ENCODE data around the gene FADS6. TPM values are rescaled to one million over a fixed set of nuclear protein-coding genes. Genes with fewer than 3 reads are reported as not detected.

Gene FADS6
- polyA plus RNA-seq, 1 of the 3 experiments (the other 2 are of a cell fraction) = not detected

GRCh38 chr17:74936470-74936799 lies 43.0 kb upstream of the FADS6 start (continued):
- TF ChIP-seq FOXM1 (IDR thresholded peaks at IDR 0.05; ENCODE audit: low read depth) = no peak

DNA sequence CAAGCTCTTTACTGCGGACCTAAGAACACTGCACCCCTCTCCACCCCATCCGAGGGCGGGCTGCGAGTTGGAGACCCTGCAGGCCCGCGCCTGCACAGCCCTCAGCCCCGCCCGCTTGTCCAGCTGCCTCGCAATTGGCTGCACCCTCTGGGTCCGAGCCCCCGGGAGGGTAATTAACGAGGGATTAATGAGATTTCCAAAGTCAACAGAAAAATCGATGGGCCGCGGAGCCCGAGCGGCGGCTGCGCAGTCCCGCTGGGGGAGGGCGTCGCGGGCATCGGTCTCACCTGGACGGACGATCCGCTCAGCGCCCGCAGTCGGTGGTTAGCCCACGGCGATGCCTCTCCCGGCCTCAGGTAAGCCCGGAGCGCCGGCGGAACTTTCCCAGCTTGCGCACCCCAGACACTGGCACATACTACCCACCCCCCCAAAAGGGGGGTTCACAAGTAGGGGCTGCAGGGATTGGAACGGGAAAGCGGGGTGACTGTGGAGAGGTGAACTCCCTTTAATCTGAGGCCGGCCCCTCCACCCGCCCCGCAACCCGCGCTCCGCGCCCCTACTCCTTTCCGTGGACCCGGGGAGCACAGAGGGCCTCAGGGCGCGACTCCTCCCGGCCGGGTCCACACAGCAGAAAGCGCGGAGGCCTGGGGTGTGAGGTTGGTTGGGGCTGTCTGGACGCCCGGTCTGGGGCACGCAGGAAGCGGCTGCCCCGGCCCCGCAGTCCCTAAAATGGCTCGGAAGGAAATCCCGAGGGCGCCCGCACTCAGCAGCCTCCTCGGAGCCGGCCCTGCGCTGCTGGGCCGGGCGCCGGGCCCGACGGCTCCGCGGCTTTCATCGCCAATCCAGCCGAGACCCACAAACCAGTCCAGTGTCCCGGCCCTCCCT lies 42.4 kb upstream of the FADS6 start, which contains the start of gene OTOP3:
OTOP3 (plus strand) TSS at position 314 of the 885 bp plus-strand sequence; CDS start at position 338, 24 bp downstream.
- no peaks in the 10 kb centered on the region for H3K9me3 ChIP-seq
- H3K4me2 ChIP-seq = no peak within 1 kb of the TSS
- peaks cover 76% of the 10 kb centered on the region for H3K27me3 ChIP-seq (ENCODE audit: insufficient read depth)
- H2AFZ ChIP-seq (ENCODE audit: low read depth) = no peak within 1 kb of the TSS
- H3K4me1 ChIP-seq (ENCODE audit: control insufficient read depth in 1 of 2, insufficient read depth in 2 of 2, low read depth in 1 of 2, low read length in 1 of 2) = no peaks in the 10 kb centered on the region; a peak in 1 of 4 replicates
- H3K79me2 ChIP-seq (ENCODE audit: insufficient read depth) = no peaks in the 10 kb centered on the region
- 22% methylated on average over 30 of the region's 78 CpGs for WGBS (ENCODE audit: low lambda C conversion rate)
- H3K9ac ChIP-seq = no peak within 1 kb of the TSS
- no peaks in the 10 kb centered on the region for H3K36me3 ChIP-seq (replicated peaks in 1 of 2; ENCODE audit: control insufficient read depth in 1 of 2, insufficient read depth in 2 of 2, low read length in 1 of 2)
- no peak within 1 kb of the TSS; a peak in 1 of 4 replicates for H3K4me3 ChIP-seq (ENCODE audit: low read depth in 2 of 2, low read length in 1 of 2)
- TF ChIP-seq EZH2phosphoT487 (IDR thresholded peaks at IDR 0.05; ENCODE audit: borderline replicate concordance, low read depth) (0 out of 2 replicates have a peak, but pooled peaks have one; percentile 65), YY1 (IDR thresholded peaks at IDR 0.05; ENCODE audit: low read depth) (no peak)
- ChIA-PET CTCF (interaction anchor here (0.9 to 8.3 kb wide), 6 partner anchors 12 to 170 kb away, joined by 3 to 77 read pairs (median 16); partner anchors contain the start of genes OTOP2 and USH1G), POLR2A (interaction anchor here (0.8 to 1.0 kb wide), 2 partner anchors 11 to 14 kb away, joined by 3 read pairs; no protein-coding TSS in a partner anchor)
- H3F3A ChIP-seq (replicated peaks; ENCODE audit: insufficient read depth) = no peaks in the 10 kb centered on the region
- no peaks in the 10 kb centered on the region for H3K9me2 ChIP-seq
- H3K27ac ChIP-seq (ENCODE audit: low read depth in 2 of 2, low read length in 1 of 2) = no peak within 1 kb of the TSS
- DNase-seq = peak; percentile 81
- H4K20me1 ChIP-seq (ENCODE audit: insufficient read depth) = no peaks in the 10 kb centered on the region

DNA sequence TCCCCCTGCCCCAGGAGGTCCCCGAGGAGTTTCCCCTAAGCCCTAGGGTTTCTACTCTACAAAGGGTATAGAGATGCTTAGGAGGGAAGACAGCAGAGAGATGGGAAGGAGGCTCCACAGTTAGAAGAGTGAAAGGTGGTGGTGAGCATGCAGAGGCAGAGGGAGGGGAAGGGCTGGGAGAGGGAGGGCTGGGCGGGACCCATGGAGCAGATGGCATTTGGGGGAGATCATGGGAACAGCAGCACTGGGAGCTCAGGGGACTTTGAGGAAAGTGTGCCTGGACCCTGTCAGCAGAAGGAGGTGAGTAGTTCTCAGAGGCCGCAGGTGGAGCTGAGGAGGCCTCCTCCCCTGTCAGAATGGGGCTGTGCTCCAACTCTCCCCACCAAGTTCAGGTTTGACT lies 41.6 kb upstream of the FADS6 start:
- H3K27me3 ChIP-seq (ENCODE audit: insufficient read depth) = peaks cover 74% of the 10 kb centered on the region
- H3F3A ChIP-seq (replicated peaks; ENCODE audit: insufficient read depth) = no peaks in the 10 kb centered on the region
- no peak overlapping the region for H2AFZ ChIP-seq (ENCODE audit: low read depth)
- H3K27ac ChIP-seq (ENCODE audit: low read depth in 2 of 2, low read length in 1 of 2) = no peak overlapping the region
- H3K4me2 ChIP-seq = no peak overlapping the region
- H3K9me3 ChIP-seq = no peaks in the 10 kb centered on the region
- H3K4me3 ChIP-seq (ENCODE audit: low read depth in 2 of 2, low read length in 1 of 2) = no peak overlapping the region
- no peaks in the 10 kb centered on the region for H3K36me3 ChIP-seq (replicated peaks in 1 of 2; ENCODE audit: control insufficient read depth in 1 of 2, insufficient read depth in 2 of 2, low read length in 1 of 2)
- H4K20me1 ChIP-seq (ENCODE audit: insufficient read depth) = no peaks in the 10 kb centered on the region
- no peaks in the 10 kb centered on the region for H3K79me2 ChIP-seq (ENCODE audit: insufficient read depth)
- CTCF ChIA-PET = interaction anchor here (0.9 to 8.3 kb wide), 5 partner anchors 11 to 73 kb away, joined by 3 to 77 read pairs (median 30); partner anchors contain the start of genes OTOP2 and USH1G
- POLR2A ChIA-PET = interaction anchor here (0.8 to 1.0 kb wide), 2 partner anchors 10 to 13 kb away, joined by 3 read pairs; no protein-coding TSS in a partner anchor
- WGBS (ENCODE audit: low lambda C conversion rate) = 61% methylated on average over 2 of the region's 3 CpGs
- H3K4me1 ChIP-seq (ENCODE audit: control insufficient read depth in 1 of 2, insufficient read depth in 2 of 2, low read depth in 1 of 2, low read length in 1 of 2) = no peaks in the 10 kb centered on the region; a peak in 1 of 4 replicates
- no peaks in the 10 kb centered on the region for H3K9me2 ChIP-seq
- DNase-seq = no peak
- no peak overlapping the region for H3K9ac ChIP-seq
- TF ChIP-seq TEAD4 (IDR thresholded peaks at IDR 0.05; ENCODE audit: borderline replicate concordance, insufficient read depth) (no peak), POLR2AphosphoS5 (IDR thresholded peaks at IDR 0.05; ENCODE audit: low read depth, low read length) (no peak), CHD2 (IDR thresholded peaks at IDR 0.05; ENCODE audit: low read length, partially characterized antibody) (no peak), YY1 (IDR thresholded peaks at IDR 0.05; ENCODE audit: low read depth) (no peak), JUND (IDR thresholded peaks at IDR 0.05) (no peak), FOXJ3 (CRISPR knock-in tag; IDR thresholded peaks at IDR 0.05) (no peak), RXRA (IDR thresholded peaks at IDR 0.05; ENCODE audit: borderline replicate concordance, low read depth) (no peak), USF1 (IDR thresholded peaks at IDR 0.05; ENCODE audit: borderline replicate concordance, low read depth) (no peak), RFX5 (IDR thresholded peaks at IDR 0.05; ENCODE audit: low read length) (no peak), FOSL2 (IDR thresholded peaks at IDR 0.05; ENCODE audit: borderline replicate concordance, low read depth) (no peak), NFIC (IDR thresholded peaks at IDR 0.05; ENCODE audit: borderline replicate concordance) (no peak), SMC3 (IDR thresholded peaks at IDR 0.05; ENCODE audit: low read depth, low read length) (no peak), SIN3A (IDR thresholded peaks at IDR 0.05; ENCODE audit: borderline replicate concordance, low read depth, low read length) (no peak), RCOR1 (IDR thresholded peaks at IDR 0.05; ENCODE audit: low read length) (no peak)
- TF ChIP-seq, protein P1, sequence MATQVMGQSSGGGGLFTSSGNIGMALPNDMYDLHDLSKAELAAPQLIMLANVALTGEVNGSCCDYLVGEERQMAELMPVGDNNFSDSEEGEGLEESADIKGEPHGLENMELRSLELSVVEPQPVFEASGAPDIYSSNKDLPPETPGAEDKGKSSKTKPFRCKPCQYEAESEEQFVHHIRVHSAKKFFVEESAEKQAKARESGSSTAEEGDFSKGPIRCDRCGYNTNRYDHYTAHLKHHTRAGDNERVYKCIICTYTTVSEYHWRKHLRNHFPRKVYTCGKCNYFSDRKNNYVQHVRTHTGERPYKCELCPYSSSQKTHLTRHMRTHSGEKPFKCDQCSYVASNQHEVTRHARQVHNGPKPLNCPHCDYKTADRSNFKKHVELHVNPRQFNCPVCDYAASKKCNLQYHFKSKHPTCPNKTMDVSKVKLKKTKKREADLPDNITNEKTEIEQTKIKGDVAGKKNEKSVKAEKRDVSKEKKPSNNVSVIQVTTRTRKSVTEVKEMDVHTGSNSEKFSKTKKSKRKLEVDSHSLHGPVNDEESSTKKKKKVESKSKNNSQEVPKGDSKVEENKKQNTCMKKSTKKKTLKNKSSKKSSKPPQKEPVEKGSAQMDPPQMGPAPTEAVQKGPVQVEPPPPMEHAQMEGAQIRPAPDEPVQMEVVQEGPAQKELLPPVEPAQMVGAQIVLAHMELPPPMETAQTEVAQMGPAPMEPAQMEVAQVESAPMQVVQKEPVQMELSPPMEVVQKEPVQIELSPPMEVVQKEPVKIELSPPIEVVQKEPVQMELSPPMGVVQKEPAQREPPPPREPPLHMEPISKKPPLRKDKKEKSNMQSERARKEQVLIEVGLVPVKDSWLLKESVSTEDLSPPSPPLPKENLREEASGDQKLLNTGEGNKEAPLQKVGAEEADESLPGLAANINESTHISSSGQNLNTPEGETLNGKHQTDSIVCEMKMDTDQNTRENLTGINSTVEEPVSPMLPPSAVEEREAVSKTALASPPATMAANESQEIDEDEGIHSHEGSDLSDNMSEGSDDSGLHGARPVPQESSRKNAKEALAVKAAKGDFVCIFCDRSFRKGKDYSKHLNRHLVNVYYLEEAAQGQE (IDR thresholded peaks at IDR 0.05; ENCODE audit: low read depth, low read length) = no peak
- TF ChIP-seq, protein P2, sequence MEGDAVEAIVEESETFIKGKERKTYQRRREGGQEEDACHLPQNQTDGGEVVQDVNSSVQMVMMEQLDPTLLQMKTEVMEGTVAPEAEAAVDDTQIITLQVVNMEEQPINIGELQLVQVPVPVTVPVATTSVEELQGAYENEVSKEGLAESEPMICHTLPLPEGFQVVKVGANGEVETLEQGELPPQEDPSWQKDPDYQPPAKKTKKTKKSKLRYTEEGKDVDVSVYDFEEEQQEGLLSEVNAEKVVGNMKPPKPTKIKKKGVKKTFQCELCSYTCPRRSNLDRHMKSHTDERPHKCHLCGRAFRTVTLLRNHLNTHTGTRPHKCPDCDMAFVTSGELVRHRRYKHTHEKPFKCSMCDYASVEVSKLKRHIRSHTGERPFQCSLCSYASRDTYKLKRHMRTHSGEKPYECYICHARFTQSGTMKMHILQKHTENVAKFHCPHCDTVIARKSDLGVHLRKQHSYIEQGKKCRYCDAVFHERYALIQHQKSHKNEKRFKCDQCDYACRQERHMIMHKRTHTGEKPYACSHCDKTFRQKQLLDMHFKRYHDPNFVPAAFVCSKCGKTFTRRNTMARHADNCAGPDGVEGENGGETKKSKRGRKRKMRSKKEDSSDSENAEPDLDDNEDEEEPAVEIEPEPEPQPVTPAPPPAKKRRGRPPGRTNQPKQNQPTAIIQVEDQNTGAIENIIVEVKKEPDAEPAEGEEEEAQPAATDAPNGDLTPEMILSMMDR (IDR thresholded peaks at IDR 0.05) = no peak
